ENCODE data around the gene NOSIP.

Gene NOSIP

DNA sequence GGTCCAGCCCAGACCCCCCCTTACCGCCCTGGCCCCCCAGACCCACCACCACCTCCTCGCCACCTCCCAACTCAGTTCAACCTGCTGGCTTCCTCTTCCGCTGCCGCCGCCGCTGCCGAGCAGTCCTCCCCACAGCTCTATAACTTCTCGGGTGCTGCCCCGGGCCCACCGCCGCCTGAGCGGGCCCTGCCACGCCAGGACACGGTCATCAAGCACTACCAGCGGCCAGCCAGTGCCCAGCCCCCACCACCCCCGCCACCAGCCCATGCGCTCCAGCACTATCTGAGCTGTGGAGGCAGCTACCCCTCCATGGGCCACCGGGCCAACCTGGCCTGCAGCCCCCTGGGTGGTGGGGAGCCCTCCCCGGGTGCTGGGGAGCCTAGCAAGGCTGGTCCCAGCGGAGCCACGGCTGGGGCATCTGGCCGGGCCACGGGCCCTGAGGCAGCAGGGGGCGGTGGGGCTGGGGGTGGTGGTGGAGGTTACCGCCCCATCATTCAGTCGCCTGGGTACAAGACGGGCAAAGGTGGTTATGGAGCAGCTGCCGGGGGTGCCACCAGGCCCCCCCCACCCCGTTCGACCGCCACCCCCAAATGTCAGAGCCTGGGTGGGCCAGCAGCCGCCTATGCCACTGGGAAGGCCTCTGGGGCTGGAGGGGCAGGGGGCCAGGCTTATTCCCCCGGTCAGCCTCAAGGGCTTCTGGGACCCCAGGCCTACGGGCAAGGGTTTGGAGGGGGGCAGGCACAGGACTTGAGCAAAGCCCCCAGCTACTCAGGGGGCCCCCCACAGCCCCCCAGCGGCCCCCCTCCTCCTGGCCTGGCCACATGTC, 14.8 kb upstream of the NOSIP start:
- DNase-seq (ENCODE audit: low spot score): no peak

- DNase-seq (ENCODE audit: low spot score): no peak
Measured at GRCh38 chr19:49594157-49594992, 14.0 kb upstream of the NOSIP start.

- peak; percentile 84 for DNase-seq (ENCODE audit: low spot score)
Measured at GRCh38 chr19:49593233-49594113, 13.1 kb upstream of the NOSIP start.

DNA sequence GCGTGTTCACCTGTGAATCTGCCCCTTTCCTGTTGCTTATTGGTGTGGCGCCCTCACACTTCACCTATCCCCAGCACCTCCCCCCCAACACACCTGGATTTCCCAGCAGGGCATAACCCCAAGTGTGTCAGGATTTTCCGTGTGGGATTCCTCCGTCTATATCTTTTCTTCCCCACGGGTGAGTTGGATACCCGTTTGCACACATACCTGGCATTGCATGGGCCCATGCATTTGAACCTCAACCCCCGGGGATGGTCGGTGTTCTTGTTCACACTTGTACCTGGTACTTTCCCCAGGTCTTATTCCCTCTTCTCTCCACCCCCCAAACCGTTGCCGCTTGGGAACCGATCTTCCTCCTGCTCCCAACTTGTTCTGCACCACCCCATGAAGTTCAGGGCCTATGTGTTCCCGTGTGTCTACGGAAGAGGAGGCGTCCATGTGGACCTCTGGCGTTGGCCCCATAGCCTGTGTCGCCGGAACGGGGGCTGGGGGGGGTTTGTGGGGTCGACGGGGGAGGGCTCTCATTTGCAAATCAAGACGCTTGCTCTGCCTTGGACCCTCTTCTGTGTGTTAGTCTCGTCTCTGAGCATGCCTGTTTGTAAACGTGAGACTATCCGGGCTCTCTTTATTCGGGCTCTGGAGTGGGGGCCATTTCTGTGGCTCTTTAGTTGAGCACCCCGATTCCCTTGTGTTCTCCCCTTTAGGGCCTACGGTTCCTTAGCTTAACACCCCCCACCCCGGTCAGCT, 12.3 kb upstream of the NOSIP start:
- DNase-seq (ENCODE audit: low spot score): no peak

DNA sequence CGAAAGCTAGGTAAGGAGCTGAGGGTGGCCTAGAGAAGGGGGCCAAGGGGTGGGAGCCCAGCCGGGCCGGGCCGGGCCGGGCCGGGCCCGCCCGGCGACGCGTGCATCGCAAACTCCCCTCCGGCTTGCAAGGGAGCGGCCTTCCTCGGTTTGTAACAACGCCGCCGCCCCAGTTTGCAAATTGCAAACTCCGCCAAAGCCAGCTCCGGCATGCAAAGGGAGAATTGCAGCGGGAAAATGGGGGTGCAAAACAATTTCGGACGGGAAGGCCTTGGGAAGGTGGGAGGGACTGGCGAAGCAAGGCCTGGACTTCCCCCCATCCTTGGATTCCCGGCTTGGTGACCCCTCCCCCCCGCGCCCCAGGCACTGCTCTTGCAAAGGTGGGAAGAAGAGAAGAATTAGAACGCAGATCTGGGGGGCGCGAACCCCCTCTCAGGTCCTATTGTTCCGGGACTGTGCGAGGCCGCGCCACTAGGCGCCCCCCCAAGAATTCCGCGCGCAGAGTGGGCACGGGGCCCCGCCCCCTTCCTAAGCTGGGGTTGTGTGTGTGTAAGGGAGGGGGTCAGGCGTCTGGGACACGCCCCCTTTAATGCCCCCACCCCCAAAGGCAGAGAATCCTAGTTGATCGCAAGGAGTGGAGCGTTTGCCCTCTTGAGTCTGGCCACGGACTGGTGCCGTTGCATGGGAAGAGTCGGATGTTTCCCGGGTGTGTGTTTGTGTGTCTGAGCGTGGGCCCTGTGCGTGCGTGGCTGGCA, 11.6 kb upstream of the NOSIP start:
- DNase-seq (ENCODE audit: low spot score): no peak

DNA sequence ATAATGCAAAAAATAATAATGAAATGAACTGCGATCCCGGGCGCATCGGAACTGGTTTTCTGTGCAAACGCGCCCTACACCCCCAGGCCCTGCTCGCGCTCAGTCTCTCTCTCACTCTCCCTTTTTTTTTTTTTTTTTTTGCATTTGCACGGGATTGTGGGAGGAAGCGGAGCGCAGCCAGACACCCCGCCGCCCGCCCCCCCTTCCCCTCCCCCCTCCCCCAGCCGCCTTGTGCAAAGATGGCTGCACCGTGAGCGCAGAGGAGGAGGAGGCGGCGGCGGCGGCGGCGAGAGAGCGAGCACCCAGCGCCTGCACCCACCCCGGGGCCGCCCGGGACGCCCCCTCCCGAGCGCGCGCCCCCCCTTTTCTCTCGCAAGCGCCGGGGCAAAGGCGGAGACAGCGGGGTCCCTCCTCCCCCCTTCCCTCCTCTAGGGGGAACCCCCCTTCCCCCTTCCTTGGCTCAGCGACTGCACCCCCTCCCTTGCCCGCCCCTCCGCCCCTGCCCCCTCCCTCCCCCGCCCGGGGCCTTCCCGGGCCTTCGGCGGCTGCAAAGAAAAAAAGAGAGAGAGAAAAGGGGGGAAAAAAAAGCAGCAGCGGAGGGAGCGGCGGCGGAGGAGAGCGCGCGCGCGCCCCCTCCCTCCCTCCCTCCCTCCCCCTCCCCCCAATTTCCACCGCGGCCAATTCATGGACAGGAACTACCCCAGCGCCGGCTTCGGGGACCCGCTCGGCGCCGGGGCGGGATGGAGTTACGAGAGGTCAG, 10.8 kb upstream of the NOSIP start, which contains the start of gene PRR12:
Gene PRR12, plus strand, starts transcription at position 212 of the 760 bp plus-strand sequence. Its CDS starts 473 bp downstream, at position 685.
- DNase-seq (ENCODE audit: low spot score): peak; percentile 92

DNA sequence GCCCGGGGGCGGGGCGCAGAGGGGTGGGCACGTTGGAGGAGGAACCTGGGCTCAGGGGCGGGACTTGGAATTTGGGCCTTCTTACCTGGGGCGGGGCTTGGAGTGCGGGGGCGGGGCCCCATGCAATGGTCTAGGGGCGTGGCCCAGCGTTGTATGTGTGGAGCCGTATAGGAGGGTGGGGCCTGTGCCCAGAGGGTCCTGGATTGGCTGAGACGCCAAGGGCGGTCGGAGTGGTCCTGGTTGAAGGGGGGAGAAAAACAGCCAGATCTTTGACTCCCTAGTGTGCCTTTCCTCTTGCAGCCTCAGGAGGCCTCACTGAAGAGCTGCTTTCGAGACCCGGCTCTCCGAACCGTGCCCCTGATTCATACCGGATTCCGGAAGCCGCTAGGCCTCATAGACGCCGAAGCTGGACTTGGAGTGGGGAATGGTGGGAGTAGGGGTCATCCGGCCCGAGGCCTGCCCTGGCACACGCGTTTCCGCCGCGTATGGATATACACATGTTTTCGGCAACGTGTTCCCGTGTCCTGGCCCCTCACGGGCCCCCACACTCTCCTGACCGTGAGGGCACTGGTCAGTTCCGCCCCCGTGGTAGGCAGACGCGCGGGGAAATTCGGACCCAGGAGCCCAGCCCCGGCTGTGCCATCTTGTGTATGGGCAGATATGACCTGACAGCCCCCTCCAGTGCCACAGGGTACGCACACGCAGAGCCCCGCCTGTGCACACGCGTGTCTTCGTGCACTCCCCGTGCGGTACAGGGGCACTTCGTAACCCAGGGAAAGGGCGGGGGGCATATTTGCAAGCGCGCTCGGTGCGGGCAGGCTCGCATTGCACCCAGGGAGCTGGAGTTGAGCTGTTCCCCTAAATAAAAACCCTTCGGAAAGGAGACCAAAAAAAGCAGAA, 10.0 kb upstream of the NOSIP start:
- DNase-seq (ENCODE audit: low spot score): peak; percentile 98

GRCh38 chr19:49589502-49589905, 9.1 kb upstream of the NOSIP start:
- DNase-seq (ENCODE audit: low spot score): no peak

GRCh38 chr19:49588365-49589122, 8.2 kb upstream of the NOSIP start:
- DNase-seq (ENCODE audit: low spot score): no peak

- no peak for DNase-seq (ENCODE audit: low spot score)
Measured at GRCh38 chr19:49587227-49587626, 6.9 kb upstream of the NOSIP start.

GRCh38 chr19:49585023-49585422, 4.7 kb upstream of the NOSIP start:
- no peak for DNase-seq (ENCODE audit: low spot score)

DNA sequence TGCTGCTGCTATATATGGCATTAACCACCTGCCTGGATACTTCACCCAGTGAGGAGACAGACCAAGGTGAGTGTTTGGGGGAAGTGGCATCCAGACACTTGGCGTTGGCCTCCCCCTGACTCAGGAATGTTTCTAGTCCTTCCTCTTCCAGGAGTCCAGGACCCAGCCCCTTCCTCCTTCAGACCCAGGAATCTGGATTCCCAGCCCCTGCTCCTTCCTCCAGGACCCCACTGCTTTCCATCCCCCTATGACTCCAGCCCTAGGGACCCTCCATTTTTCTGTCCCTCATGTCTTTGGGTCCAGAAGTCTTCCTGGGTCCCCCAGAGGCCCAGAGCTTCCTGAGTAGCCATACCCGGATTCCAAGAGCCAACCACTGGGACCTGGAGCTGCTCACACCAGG, 2.9 kb upstream of the NOSIP start:
- no peak for DNase-seq (ENCODE audit: low spot score)

GRCh38 chr19:49581007-49581508, 702 bp upstream of the NOSIP start, which contains the start of gene PRRG2:
TSS of gene PRRG2 (plus strand) at chr19:49581316. CDS start at chr19:49583220, 1,904 bp downstream.
- no peak for DNase-seq (ENCODE audit: low spot score)

- no peak for DNase-seq (ENCODE audit: low spot score)
Measured at GRCh38 chr19:49579947-49580263, 451 bp downstream of the NOSIP start.

DNA sequence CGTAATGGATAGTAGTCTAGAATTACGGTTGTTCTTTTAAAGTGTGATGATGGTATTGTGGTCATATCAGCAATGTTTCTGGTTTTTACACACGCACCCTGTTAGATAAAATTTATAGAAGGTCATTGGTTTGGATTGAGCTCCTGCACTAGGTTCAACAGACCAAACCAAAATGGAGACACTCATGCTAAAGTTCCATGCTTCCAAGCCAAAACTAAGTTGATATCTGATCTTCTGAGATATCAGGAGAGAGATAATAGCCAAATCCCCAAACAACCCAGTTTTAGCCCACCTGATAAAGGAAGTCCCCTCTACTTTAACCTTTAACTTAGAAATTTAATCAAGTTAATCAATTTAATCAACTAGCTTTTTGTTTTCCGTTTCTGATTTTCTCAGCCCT, 1.2 kb downstream of the NOSIP start:
- no peak for DNase-seq (ENCODE audit: low spot score)

DNA sequence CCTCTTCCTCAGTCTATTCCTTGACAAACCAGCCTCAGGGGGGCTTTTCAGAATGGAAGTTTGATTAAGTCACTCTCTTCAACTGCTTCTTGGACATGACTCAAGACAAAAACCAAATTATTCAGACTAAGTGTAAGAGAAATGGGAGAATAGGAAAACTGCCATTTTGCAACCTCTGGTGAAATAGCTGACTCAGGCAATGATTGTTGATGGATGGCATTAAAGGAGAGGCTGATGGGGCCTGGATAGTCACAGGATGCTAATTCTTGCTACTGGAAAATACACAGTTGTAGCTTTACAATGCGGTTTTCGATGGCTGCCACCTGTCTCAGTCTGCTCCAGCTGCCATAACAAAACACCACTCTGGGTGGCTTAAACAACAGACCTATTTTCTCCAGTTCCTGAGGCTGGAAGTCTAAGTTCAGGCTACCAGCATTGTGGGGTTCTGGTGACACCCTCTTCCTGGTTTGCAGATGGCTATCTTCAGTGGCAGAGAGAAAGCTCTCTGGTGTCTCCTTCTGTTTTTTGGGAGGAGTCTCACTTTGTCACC, 6.1 kb downstream of the NOSIP start:
- DNase-seq (ENCODE audit: low spot score): no peak

GRCh38 chr19:49573425-49573824, 6.9 kb downstream of the NOSIP start:
- DNase-seq (ENCODE audit: low spot score): no peak

DNA sequence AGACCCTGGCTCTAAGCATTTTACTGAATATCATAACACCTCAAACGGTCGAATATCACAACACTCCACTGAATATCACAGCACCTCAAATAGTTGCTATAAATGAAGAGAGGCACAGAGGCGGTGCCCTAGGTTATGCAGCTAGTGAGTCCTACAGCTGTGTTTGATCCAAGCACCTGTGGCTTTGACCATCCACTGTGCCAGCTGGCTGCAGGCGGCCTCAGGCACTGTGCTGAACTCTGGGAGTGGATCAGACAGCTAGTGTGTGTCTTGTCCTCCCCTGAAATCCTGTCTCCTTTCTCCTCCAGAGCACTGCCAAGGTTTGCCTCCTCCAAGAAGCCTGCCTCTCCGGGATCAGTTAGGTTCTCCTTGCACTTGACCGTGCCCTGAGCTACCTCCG, 7.3 kb downstream of the NOSIP start:
- no peak for DNase-seq (ENCODE audit: low spot score)
